Measurements from ENCODE around the gene TMEM59L.
A peak's percentile ranks its signal among the peaks of the same experiment; 100 is the strongest.

Gene TMEM59L

DNA sequence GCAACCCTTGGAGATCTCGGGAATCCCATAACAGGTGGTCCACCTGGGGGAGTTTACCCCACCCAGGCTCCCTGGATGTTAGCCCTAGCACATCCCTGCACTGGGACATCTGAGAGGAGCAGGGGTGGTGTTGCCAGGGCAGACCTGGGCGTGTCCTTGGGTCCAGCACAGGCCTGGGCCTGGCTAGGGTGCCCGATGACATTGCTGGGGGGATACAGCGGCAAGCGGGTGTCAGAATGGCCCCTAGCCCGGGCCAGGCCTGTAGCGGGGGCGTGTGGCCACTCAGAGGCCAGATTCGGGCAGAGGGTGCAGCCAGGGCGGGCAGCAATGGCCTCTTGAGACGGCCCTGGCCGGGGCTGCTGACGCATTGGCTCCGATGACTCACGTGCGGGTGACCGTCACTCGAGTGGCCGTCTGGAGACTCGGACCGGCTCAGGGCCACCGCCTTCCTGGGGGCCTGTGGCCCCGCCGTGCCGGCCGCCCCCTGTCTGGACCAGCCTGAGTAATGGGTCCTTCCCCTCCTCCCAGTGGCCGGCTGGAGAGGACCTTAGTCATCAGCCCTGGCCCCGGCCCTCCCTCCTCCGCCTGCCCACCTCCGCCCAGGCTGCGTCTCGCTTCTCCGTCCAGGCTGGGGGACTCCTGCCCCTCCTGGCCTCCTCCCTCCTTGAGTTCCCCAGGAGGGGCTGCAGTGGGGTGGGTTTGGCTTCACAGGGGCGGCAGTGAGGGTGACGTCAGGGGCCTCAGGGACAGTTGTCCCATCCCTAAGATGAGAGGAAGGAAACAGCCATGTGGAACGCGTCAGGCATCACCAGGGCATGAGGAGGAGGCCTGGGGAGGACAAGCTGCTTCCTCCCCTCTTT lies 47.6 kb downstream of the TMEM59L start:
- no peak for DNase-seq

DNA sequence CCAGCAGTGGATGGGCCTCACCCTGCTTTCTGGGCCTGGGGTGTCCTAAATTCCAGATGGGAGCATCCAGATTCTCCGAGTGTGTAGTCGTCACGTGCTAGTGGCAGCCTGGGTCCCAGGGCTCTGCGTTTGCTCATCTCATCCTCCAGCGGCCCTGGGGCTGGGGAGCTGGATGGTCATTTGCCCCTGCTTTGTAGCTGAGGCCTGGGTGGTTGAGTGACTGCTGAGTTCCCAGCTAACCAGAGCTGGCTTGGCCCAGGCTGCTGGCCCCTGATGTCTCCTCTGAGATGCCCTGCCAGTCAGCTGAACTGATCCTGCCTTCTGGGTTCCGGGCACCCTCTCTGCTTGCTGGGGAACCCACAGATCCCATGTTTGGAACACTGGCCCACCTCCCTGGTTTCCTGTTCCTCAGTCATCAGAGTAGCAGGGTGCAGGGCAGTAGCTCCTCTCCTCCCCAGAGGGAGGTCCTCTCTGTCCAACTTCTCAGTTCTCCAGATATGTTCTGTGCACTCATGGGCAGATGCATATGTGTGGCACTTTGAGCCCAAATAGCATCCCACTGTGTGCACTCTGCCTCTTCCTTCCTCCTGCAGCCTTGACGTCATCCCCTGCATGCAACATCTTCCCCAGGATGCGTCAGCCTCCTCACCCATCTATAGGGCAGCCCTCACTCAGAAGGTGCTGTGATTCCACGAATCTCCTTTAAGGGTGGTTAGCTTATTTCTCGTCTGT lies 48.4 kb downstream of the TMEM59L start:
- no peak for DNase-seq

DNA sequence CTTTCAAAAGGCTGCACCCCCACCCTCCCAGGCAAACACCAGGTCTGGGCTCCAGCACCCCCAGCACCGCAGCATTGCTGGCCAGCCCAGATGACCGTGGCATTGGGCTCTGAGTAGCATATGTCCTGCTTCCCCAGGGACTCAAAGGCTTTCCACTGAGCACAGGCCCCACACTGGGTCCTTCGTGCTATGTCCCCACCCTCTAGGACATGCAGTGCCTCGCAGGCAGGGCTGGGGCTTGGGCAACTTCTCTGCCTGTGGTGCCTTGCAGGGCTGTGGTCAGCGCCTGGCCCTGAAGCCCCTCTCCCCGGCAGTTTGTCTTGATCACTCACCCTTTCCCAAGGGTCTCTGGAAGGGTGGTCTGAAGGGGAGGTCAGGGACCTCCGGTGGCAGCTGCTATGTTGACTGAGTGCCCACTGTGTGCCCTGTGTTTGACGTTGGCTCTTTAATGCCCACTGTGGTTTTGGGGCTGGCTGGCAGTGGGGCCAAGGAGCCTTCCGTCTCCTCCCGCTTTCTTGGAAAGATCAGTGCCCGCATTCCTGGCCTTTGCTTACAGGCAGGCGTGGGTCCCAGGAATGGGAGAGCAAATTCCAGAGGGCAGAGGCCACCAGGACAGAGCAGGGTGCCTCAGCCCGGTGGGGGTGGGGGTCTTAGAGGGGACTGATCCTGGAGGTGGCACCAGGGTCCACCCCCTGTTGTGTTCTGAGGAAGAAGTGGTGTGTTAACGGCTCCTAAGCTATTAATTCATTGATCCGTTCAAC lies 50.5 kb downstream of the TMEM59L start:
- DNase-seq = no peak

DNA sequence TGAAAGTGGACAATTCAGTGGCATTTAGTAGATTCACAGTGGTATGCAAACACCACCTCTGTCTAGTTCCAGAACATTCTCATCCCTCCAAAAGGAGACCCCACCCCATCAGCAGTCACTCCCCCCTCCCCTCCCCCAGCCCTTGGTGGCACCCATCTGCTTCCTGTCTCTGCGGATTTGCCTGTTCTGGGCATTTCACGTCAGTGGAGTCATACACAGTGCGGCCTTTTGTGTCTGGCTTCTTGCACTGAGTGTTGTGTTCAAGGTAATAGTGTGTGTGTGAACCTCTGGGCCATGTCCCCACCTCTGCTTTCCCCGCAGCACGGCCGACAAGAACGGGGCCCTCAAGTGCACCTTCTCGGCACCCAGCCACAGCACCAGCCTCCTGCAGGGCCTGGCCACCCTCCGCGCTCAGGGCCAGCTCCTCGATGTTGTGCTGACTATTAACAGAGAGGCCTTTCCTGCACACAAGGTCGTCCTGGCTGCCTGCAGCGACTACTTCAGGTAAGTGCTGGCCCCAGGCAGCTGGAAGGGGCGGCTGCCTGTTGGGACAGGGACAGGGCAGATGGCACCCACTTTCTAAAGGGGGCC lies 51.4 kb downstream of the TMEM59L start:
- peak; percentile 18 for DNase-seq

DNA sequence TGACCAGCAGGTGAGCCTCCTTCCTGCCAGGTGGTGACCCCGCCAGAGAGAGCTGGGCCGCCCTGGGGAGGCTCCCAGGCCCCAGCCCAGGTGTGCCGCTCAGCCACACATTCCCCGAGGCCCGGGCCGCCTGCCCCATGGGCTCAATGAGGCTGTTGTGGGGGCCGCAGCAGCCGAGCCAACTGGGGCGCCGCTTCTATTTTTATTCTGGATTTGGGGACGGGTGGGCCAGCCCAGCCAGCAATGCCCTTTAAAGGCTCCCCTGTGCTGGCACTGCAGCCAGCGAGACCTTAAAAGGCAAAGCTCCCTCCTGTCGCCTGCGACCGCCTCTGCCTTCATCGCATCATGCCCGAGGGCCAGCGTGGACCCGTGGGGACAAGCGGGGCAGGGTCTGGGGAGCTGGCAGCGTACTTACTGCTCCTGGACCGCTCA lies 53.1 kb downstream of the TMEM59L start:
- no peak for DNase-seq

DNA sequence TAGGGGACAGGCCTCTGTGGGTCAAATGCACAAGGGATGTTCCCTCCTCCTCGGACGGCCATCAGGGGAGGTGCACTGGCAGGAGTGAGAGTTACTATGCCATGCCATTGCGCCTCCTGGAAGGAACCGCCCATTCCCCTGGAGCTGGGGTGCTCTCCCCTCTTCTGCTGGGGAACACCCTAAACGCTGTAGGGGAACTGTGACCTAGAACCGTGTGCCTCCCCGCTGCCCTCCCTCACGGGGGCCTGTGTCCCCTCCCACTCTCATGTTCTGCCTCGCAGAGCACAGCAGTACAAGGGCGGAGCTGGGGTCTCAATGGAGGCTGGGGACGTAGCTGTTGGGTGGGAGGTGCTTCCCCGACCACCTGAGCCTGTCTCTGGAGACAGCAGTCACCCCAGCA lies 53.6 kb downstream of the TMEM59L start:
- no peak for DNase-seq

DNA sequence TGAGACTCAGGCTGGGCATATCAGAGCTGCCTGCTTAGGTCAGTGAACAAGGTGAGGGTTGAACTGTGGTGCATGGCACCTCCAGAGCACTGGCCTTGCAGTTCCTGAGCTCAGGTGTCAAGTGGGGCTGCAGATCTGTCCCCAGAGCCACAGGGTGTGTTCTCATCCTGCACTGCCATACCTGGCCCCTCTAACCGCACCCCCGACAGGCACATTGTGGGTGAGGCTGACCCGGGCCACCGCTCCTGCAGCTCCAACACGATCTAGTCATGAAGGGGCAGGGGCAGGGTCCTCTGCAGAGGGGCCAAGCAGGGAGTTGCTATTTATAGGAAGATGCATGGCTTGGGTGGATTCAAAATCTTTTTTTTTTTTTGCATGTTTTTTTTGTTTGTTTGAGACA lies 54.1 kb downstream of the TMEM59L start:
- DNase-seq = no peak

DNA sequence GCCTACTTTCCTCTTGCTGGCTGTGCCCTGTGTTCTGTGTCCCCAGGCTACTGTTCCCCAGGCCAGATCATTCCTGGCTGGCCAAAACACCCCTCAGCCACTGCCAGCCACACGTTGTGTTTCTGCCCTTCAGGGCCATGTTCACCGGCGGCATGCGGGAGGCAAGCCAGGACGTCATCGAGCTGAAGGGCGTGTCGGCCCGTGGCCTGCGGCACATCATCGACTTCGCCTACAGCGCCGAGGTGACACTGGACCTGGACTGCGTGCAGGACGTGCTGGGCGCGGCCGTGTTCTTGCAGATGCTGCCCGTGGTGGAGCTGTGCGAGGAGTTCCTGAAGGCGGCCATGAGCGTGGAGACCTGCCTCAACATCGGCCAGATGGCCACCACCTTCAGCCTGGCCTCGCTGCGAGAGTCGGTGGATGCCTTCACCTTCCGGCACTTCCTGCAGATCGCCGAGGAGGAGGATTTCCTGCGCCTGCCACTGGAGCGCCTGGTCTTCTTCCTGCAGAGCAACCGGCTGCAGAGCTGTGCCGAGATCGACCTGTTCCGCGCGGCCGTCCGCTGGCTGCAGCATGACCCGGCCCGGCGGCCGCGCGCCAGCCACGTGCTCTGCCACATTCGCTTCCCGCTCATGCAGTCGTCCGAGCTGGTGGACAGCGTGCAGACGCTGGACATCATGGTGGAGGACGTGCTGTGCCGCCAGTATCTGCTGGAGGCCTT lies 55.0 kb downstream of the TMEM59L start:
- no peak for DNase-seq

DNA sequence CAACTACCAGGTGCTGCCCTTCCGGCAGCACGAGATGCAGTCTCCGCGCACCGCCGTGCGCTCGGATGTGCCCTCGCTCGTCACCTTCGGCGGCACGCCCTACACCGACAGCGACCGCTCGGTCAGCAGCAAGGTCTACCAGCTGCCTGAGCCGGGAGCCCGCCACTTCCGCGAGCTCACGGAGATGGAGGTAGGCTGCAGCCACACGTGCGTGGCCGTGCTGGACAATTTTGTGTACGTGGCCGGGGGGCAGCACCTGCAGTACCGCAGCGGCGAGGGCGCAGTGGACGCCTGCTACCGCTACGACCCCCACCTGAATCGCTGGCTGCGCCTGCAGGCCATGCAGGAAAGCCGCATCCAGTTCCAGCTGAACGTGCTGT lies 55.6 kb downstream of the TMEM59L start:
- DNase-seq = no peak

- DNase-seq = no peak
Measured at GRCh38 chr19:18668744-18669523, 56.3 kb downstream of the TMEM59L start.

GRCh38 chr19:18669524-18669817 lies 56.8 kb downstream of the TMEM59L start:
- DNase-seq = no peak

DNA sequence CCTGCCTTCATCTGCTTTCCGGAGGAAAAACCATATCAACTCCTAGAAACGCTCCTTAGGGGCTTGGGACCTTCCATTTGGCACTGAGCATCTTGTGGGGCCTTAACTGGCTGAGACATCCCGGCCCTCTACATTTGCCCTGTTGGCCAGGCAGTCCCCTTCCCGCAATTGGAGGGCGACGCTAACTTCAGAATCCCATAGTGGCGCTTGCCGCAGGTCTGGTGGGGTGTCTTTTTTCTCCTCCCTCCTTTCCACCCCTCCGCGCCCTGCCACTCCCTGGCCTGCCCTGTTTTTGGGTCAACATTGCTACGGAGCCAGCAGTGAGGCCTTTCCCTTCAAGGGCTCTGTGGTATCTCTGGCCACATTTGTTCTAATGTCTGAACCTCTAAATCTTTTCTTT lies 57.2 kb downstream of the TMEM59L start:
- no peak for DNase-seq

DNA sequence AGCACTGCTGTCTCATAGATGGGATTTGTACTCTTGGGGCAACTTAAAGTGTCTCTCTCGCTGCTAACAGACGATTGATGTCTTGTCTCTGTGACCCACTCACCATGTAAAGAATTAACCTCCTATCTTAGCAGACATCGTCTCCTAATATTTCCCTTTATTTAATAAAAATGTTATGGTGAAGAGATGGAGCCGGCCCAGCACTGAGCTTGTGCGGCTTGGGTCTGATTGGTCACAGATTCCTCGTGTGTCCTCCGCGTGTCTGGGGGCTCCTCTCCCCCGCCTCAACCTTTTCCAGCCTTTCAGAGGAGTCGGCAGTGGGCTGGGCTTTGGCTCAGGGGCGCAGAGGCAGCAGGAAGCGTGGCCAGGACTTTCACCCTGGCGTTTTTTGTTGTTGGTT lies 57.6 kb downstream of the TMEM59L start:
- DNase-seq = no peak
